Measurements from ENCODE around the gene KCNAB1.

KCNAB1 gene

DNA sequence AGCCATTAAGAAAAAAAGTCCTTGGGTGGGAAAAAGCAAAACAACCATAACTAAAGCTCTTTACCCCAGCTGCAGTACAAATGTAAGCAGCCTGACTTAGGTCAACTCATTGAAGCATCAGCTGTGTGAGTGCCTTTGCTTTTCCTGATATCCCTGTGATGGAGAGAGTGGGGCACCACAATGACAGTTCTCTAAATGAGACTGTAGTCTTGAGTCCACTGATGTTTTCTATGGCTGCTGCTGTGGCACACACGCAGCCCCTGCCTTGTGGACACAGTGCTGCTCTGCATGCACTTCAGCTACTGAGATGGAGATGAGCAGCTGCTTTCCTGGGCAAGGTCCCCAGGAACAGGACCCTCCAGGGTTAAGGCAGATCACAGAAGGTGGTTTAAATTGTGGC, 173.2 kb downstream of the KCNAB1 start:
- Histone ChIP-seq H4K91ac (ENCODE audit: low read length) (no peak overlapping the region), H3K4me3 (ENCODE audit: insufficient read depth in 1 of 2, low read depth in 1 of 2, low read length in 2 of 2) (no peak overlapping the region), H3K14ac (ENCODE audit: low read length in 2 of 2) (no peak overlapping the region), H3K4me2 (ENCODE audit: low read length, poor library complexity, severe bottlenecking) (no peak overlapping the region), H3K18ac (ENCODE audit: low read depth in 1 of 2, low read length in 2 of 2) (no peak overlapping the region), H3K27ac (ENCODE audit: low read length, poor library complexity, severe bottlenecking) (no peak overlapping the region), H3K23ac (ENCODE audit: low read length in 2 of 2) (no peak overlapping the region), H3K36me3 (ENCODE audit: control insufficient read depth in 1 of 2, insufficient read depth in 2 of 2, low read depth in 1 of 2, low read length in 2 of 2) (no peaks in the 10 kb centered on the region), H3K4me1 (ENCODE audit: control insufficient read depth, insufficient read depth, low read depth, low read length) (peaks cover 10% of the 10 kb centered on the region), H2BK120ac (ENCODE audit: low read depth, low read length) (no peak overlapping the region), H3K4ac (ENCODE audit: low read depth in 1 of 2, low read length in 2 of 2) (no peak overlapping the region), H2BK5ac (ENCODE audit: low read depth, low read length, poor library complexity, severe bottlenecking) (no peak overlapping the region), H2AK5ac (ENCODE audit: low read length, severe bottlenecking) (no peak overlapping the region), H3K27me3 (ENCODE audit: control insufficient read depth in 1 of 2, insufficient read depth in 1 of 2, low read length in 2 of 2) (peaks cover 45 to 50% of the 10 kb centered on the region in 2 experiments), H3K9ac (ENCODE audit: low read length) (no peak overlapping the region), H2BK12ac (ENCODE audit: low read length in 2 of 2) (no peak overlapping the region), H3K79me1 (replicated peaks; ENCODE audit: low read length, poor library complexity, severe bottlenecking) (no peaks in the 10 kb centered on the region), H2AFZ (ENCODE audit: low read depth, low read length) (no peak overlapping the region), H2BK15ac (ENCODE audit: low read depth, poor library complexity, severe bottlenecking) (no peak overlapping the region), H3K9me3 (ENCODE audit: control insufficient read depth, low read length) (no peaks in the 10 kb centered on the region), H4K8ac (ENCODE audit: low read length) (no peak overlapping the region)
- 90% methylated on average over 1 of the region's 1 CpG for WGBS
- no peak for DNase-seq

DNA sequence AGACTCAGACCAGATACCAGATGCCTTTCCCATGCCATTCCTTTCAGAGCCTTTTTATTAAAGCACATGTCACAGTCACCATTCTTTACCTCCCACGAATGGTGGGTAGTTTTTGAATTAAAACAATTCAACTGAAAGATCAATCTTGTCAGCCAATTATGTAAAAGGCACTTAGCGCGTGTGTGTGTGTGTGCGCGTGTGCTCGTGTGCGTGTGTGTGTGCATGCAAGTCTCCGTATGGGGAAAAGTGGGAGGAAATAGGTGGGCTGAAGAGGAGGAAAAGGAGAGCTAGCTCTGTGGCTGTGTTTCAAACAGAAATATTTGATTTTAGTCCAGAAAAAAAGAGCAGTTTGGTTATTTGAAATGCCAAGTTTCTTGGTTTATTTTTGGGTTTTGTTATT, 177.2 kb downstream of the KCNAB1 start:
- Histone ChIP-seq H3K79me1 (replicated peaks; ENCODE audit: low read length, poor library complexity, severe bottlenecking) (no peaks in the 10 kb centered on the region), H3K4me1 (ENCODE audit: control insufficient read depth, insufficient read depth, low read depth, low read length) (peaks cover 2% of the 10 kb centered on the region), H3K36me3 (ENCODE audit: control insufficient read depth in 1 of 2, insufficient read depth in 2 of 2, low read depth in 1 of 2, low read length in 2 of 2) (no peaks in the 10 kb centered on the region), H3K4ac (ENCODE audit: low read depth in 1 of 2, low read length in 2 of 2) (no peak overlapping the region), H2AFZ (ENCODE audit: low read depth, low read length) (no peak overlapping the region), H4K91ac (ENCODE audit: low read length) (no peak overlapping the region), H3K4me2 (ENCODE audit: low read length, poor library complexity, severe bottlenecking) (no peak overlapping the region), H3K14ac (ENCODE audit: low read length in 2 of 2) (no peak overlapping the region), H4K8ac (ENCODE audit: low read length) (no peak overlapping the region), H2BK12ac (ENCODE audit: low read length in 2 of 2) (no peak overlapping the region), H2BK15ac (ENCODE audit: low read depth, poor library complexity, severe bottlenecking) (no peak overlapping the region), H3K9ac (ENCODE audit: low read length) (no peak overlapping the region), H3K9me3 (ENCODE audit: control insufficient read depth, low read length) (no peaks in the 10 kb centered on the region), H2AK5ac (ENCODE audit: low read length, severe bottlenecking) (no peak overlapping the region), H3K27me3 (ENCODE audit: control insufficient read depth in 1 of 2, insufficient read depth in 1 of 2, low read length in 2 of 2) (peaks cover 10 to 14% of the 10 kb centered on the region in 2 experiments), H3K4me3 (ENCODE audit: insufficient read depth in 1 of 2, low read depth in 1 of 2, low read length in 2 of 2) (no peak overlapping the region), H3K27ac (ENCODE audit: low read length, poor library complexity, severe bottlenecking) (no peak overlapping the region), H2BK120ac (ENCODE audit: low read depth, low read length) (no peak overlapping the region), H2BK5ac (ENCODE audit: low read depth, low read length, poor library complexity, severe bottlenecking) (no peak overlapping the region), H3K23ac (ENCODE audit: low read length in 2 of 2) (no peak overlapping the region), H3K18ac (ENCODE audit: low read depth in 1 of 2, low read length in 2 of 2) (no peak overlapping the region)
- DNase-seq = no peak
- WGBS = 90% methylated on average over 8 of the region's 8 CpGs

DNA sequence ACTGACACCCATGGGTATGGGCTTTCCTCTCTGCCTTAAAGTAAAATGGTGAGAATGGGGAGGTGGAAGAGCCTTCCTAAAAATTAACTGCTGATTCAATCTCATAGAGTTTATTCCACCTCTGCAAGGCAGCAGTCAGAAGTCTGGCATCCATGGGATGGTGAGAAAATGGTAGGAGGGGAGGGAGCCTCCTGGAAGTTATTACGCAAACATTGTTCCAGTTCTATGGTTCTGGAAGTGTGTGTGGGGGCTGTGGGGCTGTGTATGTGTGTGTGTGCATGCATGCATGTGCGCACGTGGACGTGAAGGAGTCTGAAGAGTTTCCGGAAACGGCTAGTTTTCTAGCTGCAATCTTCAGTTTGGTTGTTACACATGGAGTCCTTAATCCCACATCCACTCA, 177.6 kb downstream of the KCNAB1 start:
- Histone ChIP-seq H3K4me1 (ENCODE audit: control insufficient read depth, insufficient read depth, low read depth, low read length) (peaks cover 2% of the 10 kb centered on the region), H3K4me3 (ENCODE audit: insufficient read depth in 1 of 2, low read depth in 1 of 2, low read length in 2 of 2) (no peak overlapping the region), H3K14ac (ENCODE audit: low read length in 2 of 2) (no peak overlapping the region), H3K9ac (ENCODE audit: low read length) (no peak overlapping the region), H3K27me3 (ENCODE audit: control insufficient read depth in 1 of 2, insufficient read depth in 1 of 2, low read length in 2 of 2) (peaks cover 8 to 14% of the 10 kb centered on the region in 2 experiments), H2BK15ac (ENCODE audit: low read depth, poor library complexity, severe bottlenecking) (no peak overlapping the region), H2BK120ac (ENCODE audit: low read depth, low read length) (no peak overlapping the region), H3K79me1 (replicated peaks; ENCODE audit: low read length, poor library complexity, severe bottlenecking) (no peaks in the 10 kb centered on the region), H3K4me2 (ENCODE audit: low read length, poor library complexity, severe bottlenecking) (no peak overlapping the region), H2BK12ac (ENCODE audit: low read length in 2 of 2) (no peak overlapping the region), H3K18ac (ENCODE audit: low read depth in 1 of 2, low read length in 2 of 2) (no peak overlapping the region), H3K4ac (ENCODE audit: low read depth in 1 of 2, low read length in 2 of 2) (no peak overlapping the region), H3K23ac (ENCODE audit: low read length in 2 of 2) (no peak overlapping the region), H3K27ac (ENCODE audit: low read length, poor library complexity, severe bottlenecking) (no peak overlapping the region), H2BK5ac (ENCODE audit: low read depth, low read length, poor library complexity, severe bottlenecking) (no peak overlapping the region), H2AFZ (ENCODE audit: low read depth, low read length) (no peak overlapping the region), H4K91ac (ENCODE audit: low read length) (no peak overlapping the region), H3K9me3 (ENCODE audit: control insufficient read depth, low read length) (no peaks in the 10 kb centered on the region), H4K8ac (ENCODE audit: low read length) (no peak overlapping the region), H2AK5ac (ENCODE audit: low read length, severe bottlenecking) (no peak overlapping the region), H3K36me3 (ENCODE audit: control insufficient read depth in 1 of 2, insufficient read depth in 2 of 2, low read depth in 1 of 2, low read length in 2 of 2) (no peaks in the 10 kb centered on the region)
- no peak for DNase-seq
- WGBS = 97% methylated on average over 6 of the region's 6 CpGs

DNA sequence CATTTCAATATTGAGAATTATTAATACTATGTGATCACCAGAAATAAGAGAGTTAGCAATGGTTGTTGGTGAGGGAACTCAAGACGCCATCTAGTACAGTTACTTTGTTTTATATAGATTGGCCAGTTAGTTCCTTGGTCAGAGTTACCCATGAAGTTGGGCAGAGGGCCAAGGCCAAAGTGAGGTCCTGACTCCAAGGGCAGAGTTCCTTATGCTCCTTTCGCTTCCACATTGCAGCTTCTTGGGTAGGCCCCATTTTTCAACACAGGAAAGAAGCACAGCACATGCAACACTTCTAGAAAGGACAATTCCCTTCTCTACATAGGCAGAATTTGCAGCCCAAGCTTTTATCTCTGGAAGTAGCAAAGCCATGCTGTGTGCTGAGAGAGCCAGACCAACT, 178.6 kb downstream of the KCNAB1 start:
- no peak overlapping the region for H3K27ac ChIP-seq (ENCODE audit: low read length, poor library complexity, severe bottlenecking)
- 93% methylated on average over 2 of the region's 2 CpGs for WGBS
- no peak overlapping the region for H3K4ac ChIP-seq (ENCODE audit: low read depth in 1 of 2, low read length in 2 of 2)
- H3K9ac ChIP-seq (ENCODE audit: low read length) = no peak overlapping the region
- H3K4me1 ChIP-seq (ENCODE audit: control insufficient read depth, insufficient read depth, low read depth, low read length) = peaks cover 2% of the 10 kb centered on the region
- no peaks in the 10 kb centered on the region for H3K36me3 ChIP-seq (ENCODE audit: control insufficient read depth in 1 of 2, insufficient read depth in 2 of 2, low read depth in 1 of 2, low read length in 2 of 2)
- H3K23ac ChIP-seq (ENCODE audit: low read length in 2 of 2) = no peak overlapping the region
- H3K27me3 ChIP-seq (ENCODE audit: control insufficient read depth in 1 of 2, insufficient read depth in 1 of 2, low read length in 2 of 2) = peaks cover 0 to 8% of the 10 kb centered on the region in 2 experiments
- no peak for DNase-seq
- H3K9me3 ChIP-seq (ENCODE audit: control insufficient read depth, low read length) = no peaks in the 10 kb centered on the region
- no peak overlapping the region for H2BK15ac ChIP-seq (ENCODE audit: low read depth, poor library complexity, severe bottlenecking)
- no peak overlapping the region for H3K14ac ChIP-seq (ENCODE audit: low read length in 2 of 2)
- no peak overlapping the region for H2BK12ac ChIP-seq (ENCODE audit: low read length in 2 of 2)
- no peaks in the 10 kb centered on the region for H3K79me1 ChIP-seq (replicated peaks; ENCODE audit: low read length, poor library complexity, severe bottlenecking)
- H4K91ac ChIP-seq (ENCODE audit: low read length) = no peak overlapping the region
- H3K18ac ChIP-seq (ENCODE audit: low read depth in 1 of 2, low read length in 2 of 2) = no peak overlapping the region
- H3K4me2 ChIP-seq (ENCODE audit: low read length, poor library complexity, severe bottlenecking) = no peak overlapping the region
- no peak overlapping the region for H2BK120ac ChIP-seq (ENCODE audit: low read depth, low read length)
- no peak overlapping the region for H4K8ac ChIP-seq (ENCODE audit: low read length)
- no peak overlapping the region for H2AFZ ChIP-seq (ENCODE audit: low read depth, low read length)
- no peak overlapping the region for H3K4me3 ChIP-seq (ENCODE audit: insufficient read depth in 1 of 2, low read depth in 1 of 2, low read length in 2 of 2)
- no peak overlapping the region for H2BK5ac ChIP-seq (ENCODE audit: low read depth, low read length, poor library complexity, severe bottlenecking)
- no peak overlapping the region for H2AK5ac ChIP-seq (ENCODE audit: low read length, severe bottlenecking)
